ENCODE results near the gene S100A13. TPM values are rescaled to one million over a fixed set of nuclear protein-coding genes. Genes with fewer than 3 reads are reported as not detected.
"Not testable (repeated sequence)": the region's sequence is repeated elsewhere in the genome, so short reads cannot be mapped to it uniquely, and the experiment has no call there.

S100A13 gene
- total RNA-seq, 1 donor from 2014 or later, result 153 TPM

DNA sequence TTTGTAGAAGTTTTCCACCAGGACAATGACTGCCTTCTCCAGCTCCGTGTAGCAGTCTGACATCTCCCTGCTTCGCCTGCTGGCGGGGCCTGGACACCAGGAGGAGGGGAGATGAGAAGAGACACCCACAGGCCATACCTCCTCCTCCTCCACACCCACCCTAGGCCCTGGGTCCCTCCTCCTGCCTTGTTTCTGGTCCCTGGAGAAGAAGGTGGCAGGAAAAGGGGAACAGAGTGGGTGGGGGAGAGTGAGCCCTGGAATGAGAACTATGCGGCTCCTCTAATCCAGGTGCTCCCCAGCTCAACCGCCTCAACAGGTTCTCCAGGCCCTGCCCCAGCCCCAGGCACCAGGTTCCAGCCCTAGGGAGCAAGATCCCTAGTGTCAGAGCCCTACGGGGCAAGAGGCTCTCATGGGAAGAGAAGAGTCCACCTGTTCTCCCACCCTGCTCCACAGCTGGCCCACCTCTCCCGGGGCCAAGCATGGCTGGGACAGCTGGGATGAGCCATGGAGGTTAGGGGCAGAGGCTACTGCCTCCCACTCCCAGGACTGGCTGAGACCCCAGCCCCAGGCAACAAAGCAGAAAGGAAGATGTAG lies 19.1 kb downstream of the S100A13 start:
- no peak for DNase-seq (ENCODE audit: low read depth, low spot score)

DNA sequence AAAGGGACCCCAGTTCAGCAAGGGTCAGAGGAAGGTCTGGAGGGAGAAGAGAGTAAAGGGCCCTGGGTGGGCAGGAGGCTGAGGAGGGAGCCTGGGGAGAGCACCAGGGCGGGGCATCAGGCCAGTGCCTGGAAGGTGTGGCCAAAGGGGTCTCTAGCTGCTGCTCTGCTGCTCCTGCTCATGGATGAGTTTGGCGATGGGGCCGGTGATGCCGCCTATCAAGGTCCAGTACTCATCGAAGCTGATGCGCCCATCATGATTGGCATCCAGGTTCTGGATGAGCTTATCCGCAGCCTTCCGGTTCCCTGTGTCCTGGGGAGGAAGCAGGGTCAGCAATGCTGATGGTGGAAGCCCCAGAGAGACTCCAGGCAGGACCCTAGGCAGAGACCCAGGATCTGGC lies 19.9 kb downstream of the S100A13 start:
- no peak for DNase-seq (ENCODE audit: low read depth, low spot score)

DNA sequence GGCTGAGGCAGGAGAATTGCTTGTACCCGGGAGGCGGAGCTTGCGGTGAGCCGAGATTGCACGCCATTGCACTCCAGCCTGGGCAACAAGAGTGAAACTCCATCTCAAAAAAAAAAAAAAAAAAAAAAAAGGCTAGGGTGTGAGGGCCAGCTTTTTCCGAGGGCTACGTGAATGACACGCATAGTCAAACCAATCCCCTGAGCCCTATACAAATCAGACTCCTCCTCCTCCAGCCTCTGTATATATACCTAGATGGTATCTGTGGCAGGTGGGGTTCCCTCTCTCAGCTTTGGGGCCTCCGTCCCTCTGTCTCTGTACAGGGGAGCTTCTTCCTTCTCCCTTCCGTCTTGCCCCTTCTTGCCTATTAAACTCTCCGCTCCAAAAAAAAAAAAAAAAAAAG lies 21.1 kb downstream of the S100A13 start:
- DNase-seq (ENCODE audit: low read depth, low spot score), result no peak

DNA sequence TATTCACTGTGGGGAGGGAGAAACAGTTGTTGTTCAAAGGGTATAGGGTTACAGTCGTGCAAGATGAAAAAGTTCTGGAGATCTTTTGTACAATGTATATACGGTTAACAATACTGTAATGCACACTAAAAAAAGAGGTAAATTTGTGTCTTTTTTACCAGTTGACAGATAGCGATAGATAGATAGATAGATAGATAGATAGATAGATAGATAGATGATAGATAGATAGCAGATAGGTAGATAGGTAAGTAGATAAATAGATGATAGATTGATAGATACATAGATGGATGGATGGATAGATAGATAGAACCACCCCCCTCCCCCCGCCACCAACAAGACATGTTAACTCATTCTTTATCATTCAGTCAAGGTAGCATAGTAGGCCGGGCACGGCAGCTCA lies 24.6 kb downstream of the S100A13 start:
- no peak for DNase-seq (ENCODE audit: low read depth, low spot score)

DNA sequence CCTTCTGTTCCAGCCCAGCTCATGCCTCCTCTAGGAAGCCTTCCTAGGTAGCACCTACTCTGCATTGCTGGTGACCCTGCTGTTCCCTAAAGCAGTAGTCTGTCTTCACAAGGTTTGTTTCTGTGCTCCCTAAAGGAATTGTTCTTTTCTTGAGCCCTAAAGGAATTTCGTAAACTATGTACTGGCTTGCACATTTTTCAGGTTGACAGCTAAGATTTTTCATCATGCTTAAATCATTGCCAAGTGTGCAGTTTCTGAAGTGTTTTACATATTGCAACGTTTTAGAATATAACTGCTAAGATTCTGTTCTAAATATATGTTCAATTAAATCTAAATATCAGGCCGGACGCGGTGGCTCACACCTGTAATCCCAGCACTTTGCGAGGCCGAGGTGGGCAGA lies 27.5 kb downstream of the S100A13 start:
- DNase-seq (ENCODE audit: low read depth, low spot score), result no peak

DNA sequence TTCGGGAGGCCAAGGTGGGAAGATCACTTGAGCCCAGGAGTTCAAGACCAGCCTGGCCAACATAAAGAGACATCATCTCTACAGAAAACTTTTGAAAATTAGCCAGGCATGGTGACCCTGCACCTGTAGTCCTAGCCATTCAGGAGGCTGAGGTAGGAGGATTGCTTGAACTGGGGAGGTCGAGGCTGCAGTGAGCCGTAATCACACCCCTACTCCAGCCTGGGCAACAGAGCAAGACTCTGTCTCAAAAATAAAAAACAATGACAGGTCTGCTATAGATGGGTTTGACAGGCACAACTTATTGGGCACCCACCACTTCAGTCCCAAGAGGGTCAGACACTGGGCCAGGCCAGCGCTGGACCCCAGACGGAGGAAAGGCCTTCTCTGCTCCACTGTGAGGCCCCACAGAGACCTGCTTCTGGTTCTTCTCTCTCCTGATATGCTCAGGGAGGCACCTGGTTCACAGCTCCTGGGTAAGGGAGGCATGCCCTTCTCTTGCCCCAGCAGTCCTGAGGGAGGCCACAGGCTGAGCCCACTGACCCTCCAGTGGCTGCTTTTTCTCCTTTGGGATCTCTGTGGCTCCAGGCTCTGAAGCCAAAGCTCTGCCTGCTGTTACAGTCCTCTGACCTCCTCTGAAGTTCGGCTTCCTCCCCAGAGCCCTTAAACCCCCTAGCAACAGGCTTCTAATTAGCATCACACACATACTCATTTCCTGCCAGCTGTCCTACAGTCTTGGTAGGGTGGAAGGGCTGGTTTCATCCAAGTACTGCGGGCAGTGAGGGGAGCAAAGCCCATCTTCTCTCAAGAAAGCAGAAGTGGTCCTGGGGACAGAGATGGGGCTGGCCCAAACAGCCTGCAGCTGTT lies 28.8 kb downstream of the S100A13 start:
- DNase-seq (ENCODE audit: low read depth, low spot score), result peak; percentile 75

DNA sequence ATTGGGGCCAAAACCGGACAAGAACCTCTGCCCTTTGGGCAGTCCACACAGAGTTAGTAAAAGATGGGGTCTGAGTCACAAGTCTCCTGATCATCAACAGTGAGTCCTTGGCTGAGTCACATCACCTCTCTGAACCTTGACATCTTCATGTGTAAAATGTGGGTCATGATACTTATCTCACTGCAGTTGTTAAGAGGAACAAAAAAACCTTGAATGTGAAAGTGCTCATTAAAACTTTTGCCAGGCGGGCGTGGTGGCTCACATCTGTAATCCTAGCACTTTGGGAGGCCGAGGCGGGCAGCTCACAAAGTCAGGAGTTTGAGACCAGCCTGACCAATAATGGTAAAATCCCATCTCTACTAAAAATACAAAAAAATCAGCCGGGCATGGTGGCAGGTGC lies 30.1 kb downstream of the S100A13 start:
- DNase-seq (ENCODE audit: low read depth, low spot score), result no peak

DNA sequence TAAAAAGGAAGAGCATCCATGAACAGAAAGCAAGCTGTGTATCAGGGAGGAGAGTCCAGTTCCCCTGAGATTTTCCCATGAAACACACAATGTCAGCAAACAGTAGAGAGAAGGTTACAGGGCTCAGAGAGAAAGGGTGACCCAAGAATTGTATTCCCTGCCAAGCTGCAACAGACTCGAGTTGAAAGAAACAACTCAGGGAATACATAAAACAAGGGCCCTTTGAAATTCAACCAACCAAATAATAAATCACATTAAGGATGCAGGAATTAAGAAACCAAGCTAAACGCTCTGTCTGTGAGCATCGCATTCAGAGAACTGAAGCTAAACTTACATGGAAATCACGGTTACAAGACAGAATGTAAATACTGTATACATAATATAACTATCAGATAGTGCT lies 34.6 kb downstream of the S100A13 start:
- DNase-seq (ENCODE audit: low read depth, low spot score), result no peak

DNA sequence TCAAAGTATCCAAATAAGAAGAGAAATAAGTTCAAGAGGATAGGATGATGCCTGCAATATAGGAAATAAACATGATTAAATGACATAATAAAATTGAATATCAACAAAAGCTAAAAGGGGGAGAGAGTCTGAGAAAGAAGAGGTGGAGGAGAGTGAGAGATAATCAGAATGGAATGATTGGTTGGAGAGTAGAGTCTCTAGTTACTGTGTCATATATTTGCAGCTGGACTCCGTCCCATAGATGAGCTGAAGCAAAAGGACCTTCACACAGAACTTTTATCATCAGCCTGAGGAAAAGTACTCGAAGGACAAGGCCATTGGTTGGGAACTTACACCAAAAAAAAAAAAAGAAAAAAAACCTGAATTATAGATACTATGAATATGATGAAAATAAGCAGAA lies 38.8 kb downstream of the S100A13 start:
- DNase-seq (ENCODE audit: low read depth, low spot score), result no peak

DNA sequence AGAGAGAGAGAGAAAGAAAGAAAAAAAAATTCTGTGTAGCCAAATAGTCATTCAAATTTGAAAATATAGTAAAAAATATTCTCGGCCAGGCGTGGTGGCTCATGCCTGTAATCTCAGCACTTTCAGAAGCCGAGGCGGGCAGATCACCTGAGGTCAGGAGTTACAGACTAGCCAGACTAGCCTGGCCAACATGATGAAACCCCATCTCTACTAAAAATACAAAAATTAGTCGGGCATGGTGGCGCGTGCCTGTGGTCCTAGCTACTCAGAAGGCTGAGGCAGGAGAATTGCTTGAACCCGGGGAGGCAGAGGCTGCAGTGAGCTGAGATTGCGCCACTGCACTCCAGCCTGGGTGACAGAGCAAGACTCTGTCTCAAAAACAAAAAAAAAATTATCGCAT lies 39.3 kb downstream of the S100A13 start:
- not testable (repeated sequence) for DNase-seq (ENCODE audit: low read depth, low spot score)

DNA sequence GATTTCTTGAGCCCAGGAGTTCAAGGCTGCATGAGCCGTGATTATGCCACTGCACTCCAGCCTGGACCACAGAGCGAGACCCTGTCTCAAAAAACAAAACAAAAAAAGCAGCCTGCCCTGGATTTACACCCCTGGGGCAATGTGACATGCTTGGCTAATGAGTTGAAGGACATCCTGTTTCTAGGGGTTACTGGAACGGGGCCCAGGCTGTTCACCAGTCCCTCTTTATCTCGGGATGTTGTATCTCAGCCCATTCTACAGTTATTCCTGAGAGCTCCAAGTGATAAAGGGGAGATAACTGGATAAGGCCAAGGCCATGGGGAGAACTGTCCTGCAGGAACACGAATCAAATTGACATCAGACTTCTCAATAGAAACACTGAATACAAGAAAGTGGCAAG lies 40.0 kb downstream of the S100A13 start:
- DNase-seq (ENCODE audit: low read depth, low spot score), result no peak

DNA sequence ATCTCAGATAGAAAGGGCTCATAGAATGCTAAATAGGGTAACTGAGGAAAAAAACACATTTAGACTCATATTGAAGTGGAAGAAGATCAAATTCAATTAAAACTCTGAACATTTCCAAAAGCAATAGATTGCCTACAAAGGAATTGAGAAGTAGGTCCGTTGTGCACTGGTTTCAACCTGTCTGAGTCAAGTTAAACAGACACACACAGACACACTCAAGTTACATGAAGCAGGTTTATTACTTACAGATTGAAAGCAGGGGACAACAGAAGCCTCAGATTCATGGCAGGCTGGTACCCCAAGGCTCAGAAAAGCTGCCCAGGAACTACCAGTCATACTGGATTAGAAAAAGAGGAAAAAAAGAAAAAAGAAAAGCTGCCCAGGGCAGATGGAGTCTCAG lies 41.0 kb downstream of the S100A13 start:
- DNase-seq (ENCODE audit: low read depth, low spot score), result no peak

DNA sequence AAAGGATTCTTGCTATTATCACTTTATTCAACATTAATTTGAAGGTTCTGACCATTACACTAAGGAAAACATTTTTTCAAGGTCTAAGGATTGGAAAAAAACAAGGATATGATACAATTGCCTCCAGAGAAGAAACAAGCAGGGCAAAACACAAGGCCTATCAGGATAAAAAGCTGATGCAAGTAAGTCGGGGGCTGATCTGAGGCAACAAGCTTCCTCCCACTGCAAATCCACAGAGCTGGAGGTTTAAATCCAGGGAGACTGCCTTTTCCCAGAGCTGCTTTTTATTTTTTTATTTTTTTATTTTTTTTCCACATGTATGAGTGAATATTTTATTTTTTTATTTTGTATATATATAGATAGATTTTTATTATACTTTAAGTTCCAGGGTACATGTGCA lies 42.3 kb downstream of the S100A13 start:
- no peak for DNase-seq (ENCODE audit: low read depth, low spot score)

DNA sequence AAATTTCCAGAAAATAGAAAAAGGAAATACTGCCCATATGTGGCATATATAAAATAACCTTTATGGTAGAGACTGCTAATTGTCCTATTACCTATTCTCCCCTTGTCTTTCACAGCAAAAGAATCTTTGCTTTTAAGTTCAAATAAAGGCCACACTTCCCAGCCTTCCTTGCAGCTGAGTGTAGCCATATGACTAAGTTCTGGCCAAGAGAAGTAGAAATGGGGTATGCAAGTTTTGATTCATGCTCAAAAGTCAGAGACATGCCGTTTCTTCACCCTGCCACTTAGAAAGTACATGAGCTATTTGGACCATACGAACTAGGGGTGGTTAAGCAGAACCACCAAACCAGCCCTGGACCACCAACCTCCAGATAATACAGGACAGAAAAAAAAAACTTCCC lies 43.3 kb downstream of the S100A13 start:
- no peak for DNase-seq (ENCODE audit: low read depth, low spot score)

DNA sequence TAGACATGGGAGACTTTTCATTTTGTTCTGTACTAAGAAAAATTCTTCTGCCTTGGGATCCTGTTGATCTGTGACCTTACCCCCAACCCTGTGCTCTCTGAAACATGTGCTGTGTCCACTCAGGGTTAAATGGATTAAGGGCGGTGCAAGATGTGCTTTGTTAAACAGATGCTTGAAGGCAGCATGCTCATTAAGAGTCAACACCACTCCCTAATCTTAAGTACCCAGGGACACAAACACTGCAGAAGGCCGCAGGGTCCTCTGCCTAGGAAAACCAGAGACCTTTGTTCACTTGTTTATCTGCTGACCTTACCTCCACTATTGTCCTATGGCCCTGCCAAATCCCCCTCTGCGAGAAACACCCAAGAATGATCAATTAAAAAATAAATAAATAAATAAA lies 43.8 kb downstream of the S100A13 start:
- not testable (repeated sequence) for DNase-seq (ENCODE audit: low read depth, low spot score)

DNA sequence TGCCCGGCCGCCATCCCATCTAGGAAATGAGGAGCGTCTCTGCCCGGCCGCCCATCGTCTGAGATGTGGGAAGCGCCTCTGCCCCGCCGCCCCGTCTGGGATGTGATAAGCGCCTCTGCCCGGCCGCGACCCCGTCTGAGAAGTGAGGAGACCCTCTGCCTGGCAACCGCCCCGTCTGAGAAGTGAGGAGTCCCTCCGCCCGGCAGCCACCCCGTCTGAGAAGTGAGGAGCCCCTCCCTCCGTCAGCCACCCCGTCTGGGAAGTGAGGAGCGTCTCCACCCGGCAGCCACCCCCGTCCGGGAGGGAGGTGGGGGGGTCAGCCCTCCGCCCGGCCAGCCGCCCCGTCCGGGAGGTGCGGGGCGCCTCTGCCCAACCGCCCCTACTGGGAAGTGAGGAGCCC lies 44.5 kb downstream of the S100A13 start:
- DNase-seq (ENCODE audit: low read depth, low spot score), result not testable (repeated sequence)

DNA sequence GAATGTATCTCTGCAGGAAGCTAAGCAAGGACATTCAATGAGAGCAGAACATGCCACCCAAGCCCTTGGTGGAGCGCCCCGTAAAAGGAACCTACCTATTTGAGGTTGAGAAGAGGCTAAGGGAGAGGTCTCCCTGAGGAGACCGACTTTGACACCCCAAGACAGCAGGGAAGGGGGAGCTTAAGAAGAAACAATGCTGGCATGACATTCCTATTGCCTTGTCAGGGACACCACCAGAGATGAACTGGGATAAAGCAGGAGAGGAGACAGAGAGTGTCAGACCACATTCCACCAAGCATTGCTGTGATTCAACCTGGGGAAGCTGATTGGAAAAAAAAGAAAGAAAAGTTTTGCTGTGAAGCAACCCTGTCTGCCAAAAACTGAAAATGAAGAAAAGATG lies 48.4 kb downstream of the S100A13 start:
- no peak for DNase-seq (ENCODE audit: low read depth, low spot score)

DNA sequence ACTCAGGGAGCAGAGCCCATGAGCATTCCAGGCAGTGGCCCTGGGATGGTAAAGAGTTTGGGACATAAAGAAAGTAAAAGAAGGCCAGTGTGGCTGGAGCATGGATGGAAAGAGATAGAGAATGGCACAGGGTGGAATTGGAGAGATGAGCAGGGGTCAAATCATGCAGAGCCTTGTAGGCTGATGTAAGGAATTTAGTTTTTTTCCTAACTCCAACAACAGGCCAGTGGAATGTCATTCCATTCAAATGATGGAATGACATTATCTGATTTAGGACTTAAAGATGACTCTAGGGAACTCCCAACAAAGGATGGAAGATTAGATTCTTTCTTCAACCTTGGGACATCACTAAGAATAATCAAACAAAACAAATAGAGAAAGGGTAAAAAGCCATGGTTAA lies 48.8 kb downstream of the S100A13 start:
- DNase-seq (ENCODE audit: low read depth, low spot score), result no peak

DNA sequence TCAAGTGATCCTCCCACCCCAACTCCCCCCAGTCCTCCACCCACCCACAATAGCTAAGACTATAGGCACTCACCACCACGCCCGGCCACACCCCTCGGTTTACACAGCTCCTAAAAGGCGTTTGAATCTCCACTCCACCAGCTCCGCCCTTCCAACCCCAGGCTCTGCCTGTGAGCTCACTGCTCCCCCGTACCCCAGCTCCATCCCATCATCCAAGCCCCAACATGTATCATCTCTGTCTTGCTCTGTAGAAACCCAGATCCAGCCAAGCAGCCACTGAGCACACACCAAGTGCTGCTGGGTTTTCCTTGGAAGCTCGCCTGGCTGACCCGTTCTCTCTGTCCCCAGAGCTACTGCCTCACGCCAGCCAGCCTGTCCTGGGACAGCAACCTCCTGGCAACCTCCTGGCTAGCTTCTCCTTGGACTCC lies 49.7 kb downstream of the S100A13 start:
- DNase-seq (ENCODE audit: low read depth, low spot score), result no peak

DNA sequence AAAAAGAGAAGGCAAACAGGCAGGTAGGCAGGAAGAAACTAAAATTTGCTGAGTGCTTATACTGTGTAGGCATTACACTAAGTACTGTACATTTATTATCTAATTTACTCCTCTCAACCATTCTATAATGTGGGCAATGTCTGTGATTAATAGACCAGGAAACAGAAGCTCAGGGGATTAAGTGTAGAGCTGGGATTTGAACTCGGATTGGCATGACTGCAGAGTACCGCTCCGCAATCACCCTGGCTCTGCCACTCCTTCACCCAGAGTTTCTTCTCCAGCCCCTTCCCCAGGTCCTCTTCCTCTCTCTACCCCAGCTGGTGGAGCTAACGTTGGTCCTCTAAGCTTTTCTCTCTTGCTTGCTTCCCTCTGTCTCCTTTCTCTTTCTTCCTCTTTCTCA lies 50.2 kb downstream of the S100A13 start:
- no peak for DNase-seq (ENCODE audit: low read depth, low spot score)

DNA sequence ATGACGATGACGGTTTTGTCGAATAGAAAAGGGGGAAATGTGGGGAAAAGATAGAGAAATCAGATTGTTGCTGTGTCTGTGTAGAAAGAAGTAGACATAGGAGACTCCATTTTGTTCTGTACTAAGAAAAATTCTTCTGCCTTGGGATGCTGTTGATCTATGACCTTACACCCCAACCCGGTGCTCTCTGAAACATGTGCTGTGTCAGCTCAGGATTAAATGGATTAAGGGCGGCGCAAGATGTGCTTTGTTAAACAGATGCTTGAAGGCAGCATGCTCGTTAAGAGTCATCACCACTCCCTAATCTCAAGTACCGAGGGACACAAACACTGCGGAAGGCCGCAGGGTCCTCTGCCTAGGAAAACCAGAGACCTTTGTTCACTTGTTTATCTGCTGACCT lies 51.8 kb downstream of the S100A13 start:
- not testable (repeated sequence) for DNase-seq (ENCODE audit: low read depth, low spot score)

DNA sequence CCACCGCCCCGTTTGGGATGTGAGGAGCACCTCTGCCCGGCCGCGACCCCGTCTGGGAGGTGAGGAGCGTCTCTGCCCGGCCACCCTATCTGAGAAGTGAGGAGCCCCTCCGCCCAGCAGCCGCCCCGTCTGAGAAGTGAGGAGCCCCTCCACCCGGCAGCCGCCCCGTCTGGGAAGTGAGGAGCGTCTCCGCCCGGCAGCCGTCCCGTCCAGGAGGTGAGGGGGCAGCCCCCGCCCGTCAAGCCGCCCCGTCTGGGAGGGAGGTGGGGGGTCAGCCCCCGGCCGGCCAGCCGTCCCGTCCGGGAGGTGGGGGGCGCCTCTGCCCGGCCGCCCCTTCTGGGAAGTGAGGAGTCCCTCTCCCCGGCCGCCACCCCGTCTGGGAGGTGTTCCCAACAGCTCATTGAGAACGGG lies 52.2 kb downstream of the S100A13 start:
- not testable (repeated sequence) for DNase-seq (ENCODE audit: low read depth, low spot score)

DNA sequence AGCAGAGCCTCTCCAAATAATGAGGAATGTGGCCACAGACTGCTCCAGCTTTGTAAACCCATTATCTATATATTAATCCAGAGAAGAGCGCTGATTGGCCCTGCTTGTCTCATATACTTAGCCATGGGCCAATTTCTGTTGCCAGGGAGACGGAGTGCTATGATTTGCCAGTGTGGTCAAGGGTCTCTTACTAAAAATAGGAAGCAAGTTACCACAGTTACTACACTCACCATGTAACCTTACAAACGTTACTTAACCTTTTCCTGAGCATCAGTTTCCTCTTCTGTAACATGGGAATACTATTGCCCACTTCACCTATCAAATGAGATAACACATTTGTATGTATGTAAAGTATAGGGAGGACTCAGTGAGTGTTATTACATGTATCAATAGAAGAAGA lies 54.0 kb downstream of the S100A13 start:
- no peak for DNase-seq (ENCODE audit: low read depth, low spot score)
